IMR-90 (cell line): ENCODE results near the gene RUFY4. TPM values are rescaled to one million over a fixed set of nuclear protein-coding genes. Genes with fewer than 3 reads are reported as not detected.

Source experiments
- ATAC-seq: fragments of 200-7000 bp; cut with Tn5 transposase; 2 replicates; pipeline ENCODE4 v1.9.1; 2020; ENCODE audit warnings: low read depth, mild to moderate bottlenecking, moderate library complexity
- BruUV-seq: library from RNA; stranded (reverse); fragments of 400-500 nt; replicated peaks from 2 replicates; lab custom pipeline; 2021; lab: Mats Ljungman, UMichigan
- CTCF ChIA-PET: fragments of 300-600 bp; formaldehyde crosslinking; extraction: SDS; loops from one replicate; lab custom pipeline; 2021; ENCODE audit warnings: antibody characterized with exemption; lab: Yijun Ruan, JAX
- POLR2A ChIA-PET: fragments of 300-600 bp; sonication (Branson Sonifier 250); formaldehyde crosslinking; loops from one replicate; lab custom pipeline; 2022; ENCODE audit warnings: antibody characterized with exemption; ENCODE audit not compliant: unreplicated experiment; lab: Charles Lee
- DNase-seq: peaks from one replicate; pipeline ENCODE4 v3.0.0; 2013
- H2AFZ ChIP-seq: replicated peaks from 2 replicates; pipeline ENCODE3; 2013; ENCODE audit warnings: low read length, mild to moderate bottlenecking; ENCODE audit not compliant: poor library complexity
- H2AK5ac ChIP-seq: 2 replicates; pipeline ENCODE4 v1.6.1; 2013; ENCODE audit warnings: low read depth, low read length, inconsistent platforms
- H2AK9ac ChIP-seq: replicated peaks from 2 replicates; pipeline ENCODE3; 2013; ENCODE audit warnings: mild to moderate bottlenecking, low read depth, low read length, moderate library complexity; ENCODE audit not compliant: poor library complexity
- H2BK120ac ChIP-seq: 2 replicates; pipeline ENCODE4 v1.6.1; 2013; ENCODE audit warnings: low read depth, low read length, inconsistent platforms
- H2BK15ac ChIP-seq: 3 replicates; pipeline ENCODE4 v1.6.1; 2013; ENCODE audit warnings: low read depth, low read length, inconsistent platforms
- H2BK20ac ChIP-seq: 2 replicates; pipeline ENCODE4 v1.6.1; 2013; ENCODE audit warnings: low read depth, mild to moderate bottlenecking, inconsistent platforms, low read length, moderate library complexity
- H2BK5ac ChIP-seq: 2 replicates; pipeline ENCODE4 v1.6.1; 2013; ENCODE audit warnings: mild to moderate bottlenecking, low read depth, low read length, inconsistent platforms; ENCODE audit not compliant: poor library complexity, severe bottlenecking
- H3K14ac ChIP-seq: replicated peaks from 2 replicates; pipeline ENCODE4 v1.6.1; 2013; ENCODE audit warnings: low read depth, low read length, inconsistent platforms
- H3K18ac ChIP-seq: 2 replicates; pipeline ENCODE4 v1.6.1; 2013; ENCODE audit warnings: low read depth, low read length, control low read depth
- H3K23ac ChIP-seq: 2 replicates; pipeline ENCODE4 v1.6.1; 2013; ENCODE audit warnings: low read depth, low read length, inconsistent platforms
- H3K27ac ChIP-seq: 2 replicates; pipeline ENCODE4 v1.5.1; 2013; ENCODE audit warnings: mild to moderate bottlenecking, control low read depth, low read length; ENCODE audit not compliant: insufficient read depth
- H3K27me3 ChIP-seq: 2 replicates; pipeline ENCODE4 v1.6.1; 2013; ENCODE audit warnings: low read length; ENCODE audit not compliant: control insufficient read depth, insufficient read depth
- H3K36me3 ChIP-seq: 2 replicates; pipeline ENCODE4 v1.6.1; 2013; ENCODE audit warnings: low read length, mixed read lengths; ENCODE audit not compliant: control insufficient read depth, insufficient read depth
- H3K4ac ChIP-seq: 2 replicates; pipeline ENCODE4 v1.6.1; 2013; ENCODE audit warnings: low read depth, low read length, inconsistent platforms
- H3K4me1 ChIP-seq: 2 replicates; pipeline ENCODE4 v1.6.1; 2013; ENCODE audit warnings: low read length, mixed read lengths; ENCODE audit not compliant: control insufficient read depth, insufficient read depth
- H3K4me2 ChIP-seq: 2 replicates; pipeline ENCODE4 v1.6.1; 2013; ENCODE audit warnings: low read depth, mild to moderate bottlenecking, control low read depth, low read length, moderate library complexity
- H3K4me3 ChIP-seq: 2 replicates; pipeline ENCODE4 v1.5.1; 2013; ENCODE audit warnings: low read depth, mild to moderate bottlenecking, control low read depth, low read length, moderate library complexity; ENCODE audit not compliant: insufficient read depth
- H3K56ac ChIP-seq: 2 replicates; pipeline ENCODE4 v1.6.1; 2013; ENCODE audit warnings: low read length, inconsistent platforms; ENCODE audit not compliant: insufficient read depth; ENCODE audit errors: extremely low read depth
- H3K79me1 ChIP-seq, 2 experiments: 2 replicates each; pipeline ENCODE4 v1.6.1; 2013; ENCODE audit warnings: low read length in 2 of 2, inconsistent platforms in 1 of 2, low read depth in 1 of 2
- H3K9ac ChIP-seq: 2 replicates; pipeline ENCODE4 v1.6.1; 2013; ENCODE audit warnings: low read depth, low read length, control low read depth
- H3K9me1 ChIP-seq: 2 replicates; pipeline ENCODE4 v1.6.1; 2013; ENCODE audit warnings: low read length, inconsistent platforms; ENCODE audit not compliant: insufficient read depth
- H3K9me3 ChIP-seq: 2 replicates; pipeline ENCODE4 v1.6.1; 2013; ENCODE audit warnings: low read length; ENCODE audit not compliant: control insufficient read depth, insufficient read depth
- H4K20me1 ChIP-seq: 2 replicates; pipeline ENCODE4 v1.6.1; 2013; ENCODE audit warnings: low read length, inconsistent platforms; ENCODE audit not compliant: insufficient read depth
- H4K5ac ChIP-seq: 2 replicates; pipeline ENCODE4 v1.6.1; 2013; ENCODE audit warnings: mild to moderate bottlenecking, low read depth, low read length, control low read depth
- H4K8ac ChIP-seq, 2 experiments: 2 replicates each; pipeline ENCODE4 v1.6.1; 2013; ENCODE audit warnings: low read depth in 2 of 2, low read length in 2 of 2, control low read depth in 1 of 2, inconsistent platforms in 1 of 2
- H4K91ac ChIP-seq: 2 replicates; pipeline ENCODE4 v1.6.1; 2013; ENCODE audit warnings: low read depth, low read length, inconsistent platforms; ENCODE audit not compliant: insufficient read depth
- BHLHE40 ChIP-seq: fragments of 150-350 bp; IDR thresholded peaks from 2 replicates; pipeline ENCODE4 v1.6.1; 2016; ENCODE audit warnings: mild to moderate bottlenecking, low read depth, low read length
- CHD1 ChIP-seq: IDR thresholded peaks from 2 replicates; pipeline ENCODE4 v1.6.1; 2012; ENCODE audit warnings: low read depth, low read length, improper control_type of control experiment
- CTCF ChIP-seq: conservative IDR thresholded peaks from 2 replicates; pipeline ENCODE4 v1.5.1; 2012; ENCODE audit warnings: mild to moderate bottlenecking, low read depth, low read length, improper control_type of control experiment
- MXI1 ChIP-seq: IDR thresholded peaks from 2 replicates; pipeline ENCODE4 v1.6.1; 2012; ENCODE audit warnings: low read depth, mild to moderate bottlenecking, low read length, moderate library complexity, borderline replicate concordance
- NFE2L2 ChIP-seq: fragments of 150-350 bp; IDR thresholded peaks from 2 replicates; pipeline ENCODE4 v1.6.1; 2016; ENCODE audit warnings: low read depth, mild to moderate bottlenecking, low read length
- RAD21 ChIP-seq: IDR thresholded peaks from 2 replicates; pipeline ENCODE4 v1.6.1; 2012; ENCODE audit warnings: low read length, improper control_type of control experiment
- RCOR1 ChIP-seq: IDR thresholded peaks from 2 replicates; pipeline ENCODE4 v1.6.1; 2012; ENCODE audit warnings: mild to moderate bottlenecking, low read length, improper control_type of control experiment; ENCODE audit not compliant: insufficient replicate concordance
- RFX5 ChIP-seq: IDR thresholded peaks from 2 replicates; pipeline ENCODE4 v1.8.0; 2012; ENCODE audit warnings: low read depth, mild to moderate bottlenecking, low read length, moderate library complexity
- SMC3 ChIP-seq: fragments of 150-350 bp; IDR thresholded peaks from 2 replicates; pipeline ENCODE4 v1.6.1; 2016; ENCODE audit warnings: low read depth, mild to moderate bottlenecking, antibody characterized with exemption, low read length, moderate library complexity
- WGBS, 2 experiments: methylation state at CpG; one replicate each; pipeline versions ENCODE4 v1.1.5 to v1.1.7; 2013; ENCODE audit warnings: missing lambda C conversion rate in 2 of 2; ENCODE audit not compliant: insufficient read length in 1 of 2; ENCODE audit errors: extremely low coverage in 2 of 2; 5-methylcytosine and 5-hydroxymethylcytosine counted together
- dilution Hi-C: fragments of 300-500 bp; cut with HindIII; formaldehyde crosslinking; loops from one replicate; pipeline ENCODE4 v1.14.3; 2018; ENCODE audit warnings: low sequenced_read_pairs; ENCODE audit not compliant: unreplicated experiment
- in situ Hi-C: fragments of 300-500 bp; cut with MboI; formaldehyde crosslinking; loops from 3 replicates; pipeline ENCODE4 v1.14.3; 2019; ENCODE audit warnings: low sequenced_read_pairs, inconsistent platforms, mixed read lengths
- intact Hi-C: fragments of 100-400 bp; cut with micrococcal nuclease; formaldehyde crosslinking; loops from 2 replicates; pipeline ENCODE4 v1.10.0; 2022
- polyA plus RNA-seq, 3 experiments: library from polyadenylated mRNA; depleted of rRNA; stranded (reverse); fragments of >200 nt; gene quantifications; 2 replicates each; pipeline ENCODE4 v1.2.3, GENCODE V29; 2012; ENCODE audit warnings: low replicate concordance in 1 of 3
- total RNA-seq: library from RNA; depleted of rRNA; stranded (reverse); fragments of >200 nt; gene quantifications from 2 replicates; pipeline ENCODE4 v1.2.3, GENCODE V29; 2012
- TF ChIP-seq, protein P1 (sequence below): fragments of 150-350 bp; IDR thresholded peaks from 2 replicates; pipeline ENCODE4 v1.6.1; 2016; ENCODE audit warnings: low read depth, mild to moderate bottlenecking, low read length, moderate library complexity, borderline replicate concordance
- TF ChIP-seq, protein P2 (sequence below): fragments of 150-350 bp; IDR thresholded peaks from 2 replicates; pipeline ENCODE4 v1.6.1; 2017; ENCODE audit warnings: mild to moderate bottlenecking, antibody characterized with exemption, low read length, low read depth

Gene RUFY4
- total and polyA plus RNA-seq, 2 of the 4 experiments (the other 2 are of a cell fraction), result not detected

DNA sequence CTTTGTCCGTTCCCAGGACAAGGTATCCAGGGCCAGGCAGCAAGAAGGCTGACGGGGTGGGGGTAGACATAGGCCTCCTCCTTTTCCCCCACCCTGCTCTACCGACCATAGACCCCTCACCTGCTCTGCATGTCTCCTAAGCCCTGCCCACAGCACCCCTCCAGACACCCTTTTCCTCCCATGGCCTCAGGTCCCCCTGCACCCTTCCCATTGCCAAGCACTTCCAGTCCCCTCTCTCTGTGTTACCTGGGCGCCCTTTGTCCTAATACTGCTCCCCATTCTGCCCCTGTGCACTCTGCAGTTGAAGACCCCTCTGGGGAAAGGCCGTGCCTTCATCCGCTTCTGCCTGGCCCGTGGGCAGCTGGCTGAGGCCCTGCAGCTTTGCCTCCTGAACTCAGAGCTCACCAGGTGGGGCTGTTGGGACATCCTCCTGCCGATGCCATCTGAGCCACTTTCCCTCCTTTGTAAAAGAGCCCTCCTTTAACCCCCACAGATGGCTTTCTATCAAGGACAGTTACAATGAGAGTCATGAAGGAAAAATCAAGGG lies 3.5 kb downstream of the RUFY4 start:
- Histone ChIP-seq H2BK15ac (no peak overlapping the region), H2AK9ac (no peak overlapping the region), H3K79me1 (no peaks in the 10 kb centered on the region), H2AK5ac (no peak overlapping the region), H3K23ac (no peak overlapping the region), H3K27ac (no peak overlapping the region), H3K9ac (no peak overlapping the region), H3K14ac (no peak overlapping the region), H4K91ac (no peak overlapping the region), H4K5ac (no peak overlapping the region), H3K4me1 (no peaks in the 10 kb centered on the region), H3K9me3 (no peaks in the 10 kb centered on the region), H4K8ac (no peak overlapping the region), H4K20me1 (0 out of 2 replicates have a peak, but pooled peaks cover 3% of the 10 kb centered on the region), H3K27me3 (peaks cover 65% of the 10 kb centered on the region), H3K4ac (no peak overlapping the region), H3K56ac (no peak overlapping the region), H3K4me2 (no peak overlapping the region), H3K18ac (no peak overlapping the region), H2BK120ac (no peak overlapping the region), H2BK20ac (no peak overlapping the region), H3K9me1 (no peaks in the 10 kb centered on the region), H2AFZ (no peak overlapping the region), H3K36me3 (no peaks in the 10 kb centered on the region), H2BK5ac (no peak overlapping the region), H3K4me3 (no peak overlapping the region)
- no TSS peak for BruUV-seq
- POLR2A ChIA-PET, result no interaction called here
- DNase-seq, result no peak
- intact Hi-C loops, result no loop called here
- in situ Hi-C loops, result no loop called here
- dilution Hi-C loops, result no loop called here
- CTCF ChIA-PET, result no interaction called here
- WGBS, 2 experiments, result 59% methylated on average over 4 of the region's 8 CpGs; no CpG with 5 or more reads in 1 of the 2 experiments
- TF ChIP-seq RAD21, result no peak
- TF ChIP-seq SMC3, result no peak
- TF ChIP-seq RCOR1, result no peak
- no peak for TF ChIP-seq MXI1
- TF ChIP-seq, protein P1, sequence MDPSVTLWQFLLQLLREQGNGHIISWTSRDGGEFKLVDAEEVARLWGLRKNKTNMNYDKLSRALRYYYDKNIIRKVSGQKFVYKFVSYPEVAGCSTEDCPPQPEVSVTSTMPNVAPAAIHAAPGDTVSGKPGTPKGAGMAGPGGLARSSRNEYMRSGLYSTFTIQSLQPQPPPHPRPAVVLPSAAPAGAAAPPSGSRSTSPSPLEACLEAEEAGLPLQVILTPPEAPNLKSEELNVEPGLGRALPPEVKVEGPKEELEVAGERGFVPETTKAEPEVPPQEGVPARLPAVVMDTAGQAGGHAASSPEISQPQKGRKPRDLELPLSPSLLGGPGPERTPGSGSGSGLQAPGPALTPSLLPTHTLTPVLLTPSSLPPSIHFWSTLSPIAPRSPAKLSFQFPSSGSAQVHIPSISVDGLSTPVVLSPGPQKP, result no peak
- TF ChIP-seq CTCF, result no peak
- TF ChIP-seq BHLHE40, result no peak
- TF ChIP-seq RFX5, result no peak
- no peak for TF ChIP-seq NFE2L2
- TF ChIP-seq, protein P2, sequence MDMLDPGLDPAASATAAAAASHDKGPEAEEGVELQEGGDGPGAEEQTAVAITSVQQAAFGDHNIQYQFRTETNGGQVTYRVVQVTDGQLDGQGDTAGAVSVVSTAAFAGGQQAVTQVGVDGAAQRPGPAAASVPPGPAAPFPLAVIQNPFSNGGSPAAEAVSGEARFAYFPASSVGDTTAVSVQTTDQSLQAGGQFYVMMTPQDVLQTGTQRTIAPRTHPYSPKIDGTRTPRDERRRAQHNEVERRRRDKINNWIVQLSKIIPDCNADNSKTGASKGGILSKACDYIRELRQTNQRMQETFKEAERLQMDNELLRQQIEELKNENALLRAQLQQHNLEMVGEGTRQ, result no peak
- no peak for TF ChIP-seq CHD1
- no peak for ATAC-seq
